Esophagus squamous epithelium (tissue), 5 donors: ENCODE results near the gene SSH2. TPM values are rescaled to one million over a fixed set of nuclear protein-coding genes. Genes with fewer than 3 reads are reported as not detected.

ENCODE experiments used
- DNase-seq: peaks from one replicate; lab custom pipeline; 2025; lab: John Stamatoyannopoulos, UW
- H3K27ac ChIP-seq, 4 donors: fragments of 200-600 bp; sonication (generic); one replicate each; pipeline ENCODE4 v1.5.1; 2016 to 2019; ENCODE audit warnings: mild to moderate bottlenecking in 1 of 4
- H3K27me3 ChIP-seq, 4 donors: fragments of 200-600 bp; sonication (generic); 1 replicate in 3 of 4; 2 replicates in 1 of 4; pipeline versions ENCODE4 v1.5.1 to v1.6.0; 2017 to 2021; ENCODE audit warnings: antibody characterized with exemption in 1 of 4
- H3K36me3 ChIP-seq, 3 donors: fragments of 200-600 bp; sonication (generic); one replicate each; pipeline ENCODE4 v1.5.1; 2016 to 2019
- H3K4me1 ChIP-seq, 3 donors: fragments of 200-600 bp; sonication (generic); one replicate each; pipeline ENCODE4 v1.5.1; 2017 to 2019
- H3K4me3 ChIP-seq, 4 donors: fragments of 200-600 bp; sonication (generic); 1 replicate in 3 of 4; 2 replicates in 1 of 4; pipeline ENCODE4 v1.5.1; 2016 to 2019; ENCODE audit warnings: mild to moderate bottlenecking in 2 of 4, moderate library complexity in 1 of 4
- H3K9me3 ChIP-seq, 3 donors: fragments of 200-600 bp; sonication (generic); one replicate each; pipeline ENCODE4 v1.5.1; 2016 to 2019
- CTCF ChIP-seq, 6 experiments: fragments of 450-650 bp in 4 of 6; fragments of 200-600 bp in 2 of 6; sonication (generic) in 2 of 6; IDR thresholded peaks; one replicate each; pipeline ENCODE4 v1.5.1; 2016 to 2019; ENCODE audit warnings: antibody characterized with exemption in 6 of 6, mild to moderate bottlenecking in 4 of 6, moderate library complexity in 4 of 6
- POLR2A ChIP-seq, 4 donors: fragments of 450-650 bp; IDR thresholded peaks; one replicate each; pipeline ENCODE4 v1.6.1; 2017; ENCODE audit warnings: antibody characterized with exemption in 4 of 4, mild to moderate bottlenecking in 4 of 4, moderate library complexity in 3 of 4
- whole genome bisulfite sequencing, 2 donors: methylation state at CpG; one replicate each; pipeline ENCODE4 v1.1.5; 2018; 5-methylcytosine and 5-hydroxymethylcytosine counted together
- intact Hi-C: fragments of 100-400 bp; cut with DNase I; formaldehyde crosslinking; loops from one replicate; pipeline ENCODE4 v1.15.0; 2022
- total RNA-seq, 4 donors: library from RNA; depleted of rRNA; stranded (reverse); fragments of >200 nt; gene quantifications; one replicate each; pipeline ENCODE4 v1.1.0, GENCODE V29; 2016
- donor health status: DM: yes; HTN: yes; CAD: no.

The SSH2 gene
- total RNA-seq, 4 donors from 2014 or later = 9.4 to 29.4 (median 13.2) TPM

DNA sequence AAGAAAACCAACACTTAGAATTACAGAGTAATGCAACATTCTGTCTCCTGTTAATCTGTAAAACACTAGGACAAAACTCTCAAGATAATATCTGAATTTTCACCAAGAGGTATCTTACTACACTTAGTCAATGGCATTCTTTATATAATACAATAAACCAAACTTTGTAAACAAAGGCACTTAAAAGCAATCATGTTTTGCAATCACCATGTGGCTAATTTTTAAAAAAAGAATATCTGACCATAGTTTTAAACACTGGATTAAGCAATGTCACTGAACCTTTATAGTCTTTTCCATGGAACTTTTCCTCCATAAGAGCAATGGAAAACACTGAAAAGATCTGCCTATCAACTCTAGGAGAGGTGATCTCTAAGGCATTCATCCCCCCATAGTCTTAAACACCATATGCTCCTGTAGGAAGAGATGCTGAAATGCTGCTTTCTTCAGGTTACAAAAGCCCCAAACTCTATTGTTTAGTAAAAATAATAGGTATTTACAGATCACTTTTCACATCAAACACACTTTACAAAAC is 163.2 kb downstream of the SSH2 start:
- DNase-seq = no peak
- H3K27ac ChIP-seq = no peak overlapping the region
- H3K27me3 ChIP-seq = no peaks in the 10 kb centered on the region
- intact Hi-C loops = no loop called here
- no peak overlapping the region for H3K4me3 ChIP-seq
- no peaks in the 10 kb centered on the region for H3K9me3 ChIP-seq
- TF ChIP-seq POLR2A (IDR thresholded peaks at IDR 0.05) (no peak), CTCF (IDR thresholded peaks at IDR 0.05) (no peak)
- H3K36me3 ChIP-seq = no peaks in the 10 kb centered on the region
- H3K4me1 ChIP-seq = peaks cover 0 to 1% (median 0%) of the 10 kb centered on the region in 3 donors

DNA sequence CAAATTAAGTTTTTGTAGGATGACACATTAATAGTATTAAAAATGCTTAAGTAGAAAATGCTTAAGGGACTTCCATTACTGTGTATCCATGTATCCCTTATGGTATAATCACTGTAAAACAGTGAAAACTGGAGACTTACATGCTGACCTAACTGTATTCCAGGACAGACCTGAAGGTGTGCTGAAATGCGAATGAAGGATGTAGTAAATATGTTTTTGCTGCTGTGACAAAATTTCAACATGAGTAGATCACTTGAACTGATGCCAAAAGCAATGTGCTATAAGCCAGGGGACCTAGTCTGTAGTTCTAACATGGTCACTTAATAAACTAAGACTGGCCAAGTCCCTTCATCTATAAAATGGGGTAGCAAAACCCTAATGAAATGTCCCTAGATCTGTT is 165.3 kb downstream of the SSH2 start:
- Histone ChIP-seq H3K36me3 (no peaks in the 10 kb centered on the region), H3K27me3 (no peaks in the 10 kb centered on the region), H3K4me1 (peaks cover 0 to 21% (median 0%) of the 10 kb centered on the region in 3 donors), H3K9me3 (no peaks in the 10 kb centered on the region), H3K4me3 (no peak overlapping the region), H3K27ac (no peak overlapping the region)
- intact Hi-C loops = no loop called here
- TF ChIP-seq POLR2A (IDR thresholded peaks at IDR 0.05) (no peak), CTCF (IDR thresholded peaks at IDR 0.05) (no peak)
- WGBS, 2 donors = 100% methylated on average over 1 of the region's 1 CpG
- DNase-seq = no peak

DNA sequence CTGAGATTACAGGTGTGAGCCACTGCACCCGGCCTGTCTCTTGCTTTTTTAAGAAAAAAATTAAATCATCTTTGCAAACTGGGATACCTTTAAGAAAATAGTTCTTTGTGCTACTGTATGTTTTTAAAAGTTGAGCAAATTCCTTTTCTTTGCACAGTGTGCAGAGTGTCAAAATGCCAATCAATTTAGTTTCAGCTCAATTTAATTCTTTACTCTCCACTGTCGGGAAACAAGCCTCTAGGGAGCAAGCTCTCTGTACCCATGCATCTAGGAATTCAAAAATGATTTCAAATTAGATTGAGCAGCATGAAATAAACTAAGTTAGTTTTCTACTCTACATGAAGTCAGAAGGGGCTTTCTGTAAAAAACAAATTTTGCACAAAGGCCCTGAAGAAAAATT is 165.8 kb downstream of the SSH2 start:
- Histone ChIP-seq H3K27ac (no peak overlapping the region), H3K4me1 (peaks cover 0 to 24% (median 0%) of the 10 kb centered on the region in 3 donors), H3K9me3 (no peaks in the 10 kb centered on the region), H3K4me3 (no peak overlapping the region), H3K27me3 (no peaks in the 10 kb centered on the region), H3K36me3 (no peaks in the 10 kb centered on the region)
- DNase-seq = no peak
- intact Hi-C loops = no loop called here
- 80 to 92% methylated on average over 2 of the region's 2 CpGs for WGBS, 2 donors
- TF ChIP-seq POLR2A (IDR thresholded peaks at IDR 0.05) = no peak
- TF ChIP-seq CTCF (IDR thresholded peaks at IDR 0.05) = no peak

DNA sequence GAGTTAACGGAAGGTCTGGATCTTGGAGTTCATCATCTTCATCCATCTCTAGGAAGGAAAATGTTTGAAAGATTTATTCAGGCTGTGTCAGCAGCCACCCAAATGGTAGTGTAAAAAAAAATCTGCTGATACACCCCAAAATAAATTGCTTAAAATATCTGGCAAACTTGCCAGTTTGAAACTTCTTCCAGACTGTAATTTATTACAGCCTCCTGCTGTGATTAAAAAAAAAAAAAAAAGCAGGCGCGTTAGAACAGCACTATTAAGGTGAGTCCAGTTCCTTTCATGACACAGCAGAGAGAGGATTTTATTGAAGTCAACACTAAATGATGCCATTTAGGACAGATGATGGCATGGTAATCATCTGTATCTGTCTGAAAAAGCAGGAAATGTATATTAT is 166.8 kb downstream of the SSH2 start:
- WGBS, 2 donors = 65 to 67% methylated on average over 3 of the region's 3 CpGs
- intact Hi-C loops = no loop called here
- Histone ChIP-seq H3K27ac (no peak overlapping the region), H3K4me1 (peaks cover 0 to 34% (median 0%) of the 10 kb centered on the region in 3 donors), H3K9me3 (no peaks in the 10 kb centered on the region), H3K36me3 (no peaks in the 10 kb centered on the region), H3K27me3 (no peaks in the 10 kb centered on the region), H3K4me3 (no peak overlapping the region)
- no peak for DNase-seq
- no peak for TF ChIP-seq CTCF (IDR thresholded peaks at IDR 0.05)
- no peak for TF ChIP-seq POLR2A (IDR thresholded peaks at IDR 0.05)

- Histone ChIP-seq H3K4me1 (peaks cover 0 to 35% (median 0%) of the 10 kb centered on the region in 3 donors), H3K27ac (peak overlapping the region; percentile 75 to 87 (median 86)), H3K4me3 (peak overlapping the region; percentile 61 to 81 (median 70)), H3K9me3 (no peaks in the 10 kb centered on the region), H3K36me3 (peaks cover 0 to 6% (median 0%) of the 10 kb centered on the region in 3 donors), H3K27me3 (no peaks in the 10 kb centered on the region)
- WGBS, 2 donors = 0% methylated on average over 2 to 3 of the region's 73 CpGs
- TF ChIP-seq POLR2A (IDR thresholded peaks at IDR 0.05) = peak in 3 of 4 donors; percentile 32 to 84 (median 70)
- TF ChIP-seq CTCF (IDR thresholded peaks at IDR 0.05) = peak in 1 of 6 experiments; percentile 10
- DNase-seq = peak; percentile 43
- intact Hi-C loops = no loop called here
Measured at GRCh38 chr17:29761040-29761761, 168.8 kb downstream of the SSH2 start.
